SK-N-SH (cell line): ENCODE measurements around the gene PAMR1. TPM values are rescaled to one million over a fixed set of nuclear protein-coding genes. Genes with fewer than 3 reads are reported as not detected.

ENCODE experiments used
- CTCF ChIA-PET: fragments of 300-600, 350-600 bp; formaldehyde crosslinking; extraction: SDS; loops from one replicate; lab custom pipeline; 2021; lab: Yijun Ruan, JAX
- POLR2A ChIA-PET: fragments of 350-600 bp; sonication (Branson Sonifier 250); formaldehyde crosslinking; extraction: SDS; loops from one replicate; lab custom pipeline; 2020; ENCODE audit warnings: antibody characterized with exemption, inconsistent platforms; lab: Yijun Ruan, JAX
- DNase-seq: peaks from one replicate; pipeline ENCODE4 v3.0.0; 2012
- H2AFZ ChIP-seq: fragments of 200-600 bp; sonication (generic); 2 replicates; pipeline ENCODE4 v1.8.1; 2016; ENCODE audit warnings: antibody characterized with exemption, mild to moderate bottlenecking, low read depth
- H3F3A ChIP-seq: fragments of 200-600 bp; sonication (generic); replicated peaks from 2 replicates; pipeline ENCODE3; 2016; ENCODE audit warnings: antibody characterized with exemption, mild to moderate bottlenecking; ENCODE audit not compliant: insufficient read depth
- H3K27ac ChIP-seq, 2 experiments: fragments of 200-500 bp in 1 of 2; fragments of 200-600 bp in 1 of 2; sonication (Bioruptor generic) in 1 of 2; sonication (generic), shearing (Covaris generic) in 1 of 2; 2 replicates each; pipeline versions ENCODE4 v1.5.1 to v1.6.1; 2014 to 2016; ENCODE audit warnings: low read depth in 2 of 2, inconsistent platforms in 1 of 2, low read length in 1 of 2, mild to moderate bottlenecking in 1 of 2, mixed read lengths in 1 of 2
- H3K27me3 ChIP-seq: fragments of 200-600 bp; sonication (generic), shearing (Covaris generic); 2 replicates; pipeline ENCODE4 v1.6.1; 2016; ENCODE audit warnings: mixed run types; ENCODE audit not compliant: insufficient read depth
- H3K36me3 ChIP-seq, 2 experiments: fragments of 200-500 bp in 1 of 2; fragments of 200-600 bp in 1 of 2; sonication (Bioruptor generic) in 1 of 2; sonication (generic) in 1 of 2; replicated peaks in 1 of 2; 2 replicates each; pipeline versions ENCODE3 to v1.5.1; 2014 to 2016; ENCODE audit warnings: low read length in 1 of 2, mild to moderate bottlenecking in 1 of 2; ENCODE audit not compliant: insufficient read depth in 2 of 2, control insufficient read depth in 1 of 2
- H3K4me1 ChIP-seq, 2 experiments: fragments of 200-500 bp in 1 of 2; fragments of 200-600 bp in 1 of 2; sonication (Bioruptor generic) in 1 of 2; sonication (generic), shearing (Covaris generic) in 1 of 2; 2 replicates each; pipeline versions ENCODE4 v1.5.1 to v1.6.1; 2014 to 2016; ENCODE audit warnings: low read depth in 1 of 2, low read length in 1 of 2, mixed run types in 1 of 2; ENCODE audit not compliant: insufficient read depth in 2 of 2, control insufficient read depth in 1 of 2
- H3K4me2 ChIP-seq: fragments of 200-600 bp; sonication (generic), shearing (Covaris generic); 2 replicates; pipeline ENCODE4 v1.6.1; 2017; ENCODE audit warnings: mixed run types
- H3K4me3 ChIP-seq, 2 experiments: fragments of 200-500 bp in 1 of 2; fragments of 200-600 bp in 1 of 2; sonication (Bioruptor generic) in 1 of 2; sonication (generic), shearing (Covaris generic) in 1 of 2; 2 replicates each; pipeline versions ENCODE4 v1.5.1 to v1.8.1; 2014 to 2016; ENCODE audit warnings: low read depth in 2 of 2, inconsistent platforms in 1 of 2, low read length in 1 of 2, mild to moderate bottlenecking in 1 of 2, mixed read lengths in 1 of 2, moderate library complexity in 1 of 2
- H3K79me2 ChIP-seq: fragments of 200-600 bp; sonication (generic); 2 replicates; pipeline ENCODE4 v1.8.1; 2017; ENCODE audit warnings: mild to moderate bottlenecking; ENCODE audit not compliant: insufficient read depth
- H3K9ac ChIP-seq: fragments of 200-600 bp; sonication (generic); 2 replicates; pipeline ENCODE4 v1.6.1; 2017; ENCODE audit warnings: mixed run types
- H3K9me2 ChIP-seq: fragments of 200-600 bp; sonication (generic); 2 replicates; pipeline ENCODE4 v1.6.1; 2017; ENCODE audit warnings: mixed run types
- H3K9me3 ChIP-seq: fragments of 200-600 bp; sonication (generic); 2 replicates; pipeline ENCODE4 v1.6.1; 2017; ENCODE audit warnings: mixed run types, mild to moderate bottlenecking, moderate library complexity
- H4K20me1 ChIP-seq: fragments of 200-600 bp; sonication (generic); 2 replicates; pipeline ENCODE4 v1.6.1; 2017; ENCODE audit warnings: mild to moderate bottlenecking, mixed run types; ENCODE audit not compliant: insufficient read depth
- CHD2 ChIP-seq: fragments of 150-350 bp; IDR thresholded peaks from 2 replicates; pipeline ENCODE4 v1.6.1; 2018; ENCODE audit warnings: low read length; ENCODE audit not compliant: partially characterized antibody
- CTCF ChIP-seq: fragments of 200-600 bp; sonication (generic); IDR thresholded peaks from 2 replicates; pipeline ENCODE4 v1.6.1; 2017; ENCODE audit warnings: antibody characterized with exemption, mild to moderate bottlenecking, moderate library complexity
- FOSL2 ChIP-seq: IDR thresholded peaks from 2 replicates; pipeline ENCODE4 v1.4.0; 2012; ENCODE audit warnings: low read depth, mild to moderate bottlenecking, moderate library complexity, borderline replicate concordance
- FOXM1 ChIP-seq: IDR thresholded peaks from 2 replicates; pipeline ENCODE4 v1.4.0; 2012; ENCODE audit warnings: low read depth, mild to moderate bottlenecking
- GATA2 ChIP-seq: sonication (generic); formaldehyde crosslinking; IDR thresholded peaks from 2 replicates; pipeline ENCODE4 v1.5.0; 2020; ENCODE audit warnings: mild to moderate bottlenecking, missing genetic modification reagents
- JUND ChIP-seq: IDR thresholded peaks from 2 replicates; pipeline ENCODE4 v1.4.0; 2012
- MEF2A ChIP-seq: IDR thresholded peaks from 2 replicates; pipeline ENCODE4 v1.4.0; 2012; ENCODE audit warnings: low read depth, borderline replicate concordance
- MXI1 ChIP-seq: IDR thresholded peaks from 2 replicates; pipeline ENCODE4 v1.6.1; 2012; ENCODE audit warnings: mild to moderate bottlenecking, low read depth, low read length, improper control_type of control experiment
- NFIC ChIP-seq: IDR thresholded peaks from 2 replicates; pipeline ENCODE4 v1.4.0; 2012; ENCODE audit warnings: borderline replicate concordance
- RAD21 ChIP-seq: IDR thresholded peaks from 2 replicates; pipeline ENCODE4 v1.6.1; 2012; ENCODE audit warnings: mild to moderate bottlenecking, low read length
- REST ChIP-seq: IDR thresholded peaks from 2 replicates; pipeline ENCODE4 v1.6.1; 2012; ENCODE audit warnings: mild to moderate bottlenecking, low read depth, low read length, moderate library complexity
- SIN3A ChIP-seq: IDR thresholded peaks from 2 replicates; pipeline ENCODE4 v1.6.1; 2012; ENCODE audit warnings: low read depth, mild to moderate bottlenecking, low read length, moderate library complexity, borderline replicate concordance
- SMC3 ChIP-seq: IDR thresholded peaks from 2 replicates; pipeline ENCODE4 v1.6.1; 2012; ENCODE audit warnings: low read depth, low read length, improper control_type of control experiment
- TEAD4 ChIP-seq: IDR thresholded peaks from 2 replicates; pipeline ENCODE4 v1.4.0; 2012; ENCODE audit warnings: mild to moderate bottlenecking, borderline replicate concordance; ENCODE audit not compliant: insufficient read depth
- YY1 ChIP-seq: IDR thresholded peaks from 2 replicates; pipeline ENCODE4 v1.4.0; 2012; ENCODE audit warnings: low read depth, mild to moderate bottlenecking
- ZBTB33 ChIP-seq: IDR thresholded peaks from 2 replicates; pipeline ENCODE4 v1.4.0; 2012; ENCODE audit warnings: low read depth, borderline replicate concordance
- WGBS: methylation state at CpG from one replicate; pipeline ENCODE4 v1.1.6; 2017; ENCODE audit warnings: low lambda C conversion rate; 5-methylcytosine and 5-hydroxymethylcytosine counted together
- polyA plus RNA-seq, 3 experiments: library from polyadenylated mRNA; depleted of rRNA; stranded (reverse); fragments of >200 nt; gene quantifications; 2 replicates each; pipeline ENCODE4 v1.2.3, GENCODE V29; 2012
- TF ChIP-seq, protein P1 (sequence below): fragments of 150-350 bp; IDR thresholded peaks from 2 replicates; pipeline ENCODE4 v1.6.1; 2017; ENCODE audit warnings: antibody characterized with exemption, low read length, low read depth, borderline replicate concordance
- TF ChIP-seq, protein P2 (sequence below): IDR thresholded peaks from 2 replicates; pipeline ENCODE4; 2012

Gene PAMR1
- polyA plus RNA-seq, 1 of the 3 experiments (the other 2 are of a cell fraction) = 0.31 TPM

DNA sequence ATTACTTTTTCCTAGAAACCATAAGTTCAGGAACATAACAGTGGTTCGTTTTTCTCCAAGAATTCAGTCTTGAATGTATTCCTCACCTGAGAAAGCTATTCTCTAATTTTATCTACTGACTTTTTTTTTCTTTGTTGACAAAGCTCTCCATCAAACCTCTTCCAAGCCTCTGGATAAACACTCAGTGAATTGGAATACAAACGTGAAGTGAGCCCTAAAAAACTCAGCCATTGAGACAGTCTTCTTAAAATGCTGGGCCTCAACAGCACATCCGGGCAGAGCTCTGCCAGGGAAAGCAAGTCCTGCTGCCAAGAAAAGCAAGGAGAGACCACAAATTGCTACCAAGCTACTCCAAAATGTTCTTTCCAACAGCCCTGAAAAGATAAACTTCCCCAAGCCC, 98.3 kb downstream of the PAMR1 start:
- no peak overlapping the region for H3K9ac ChIP-seq
- H3K27me3 ChIP-seq = peaks cover 57% of the 10 kb centered on the region
- ChIA-PET POLR2A (no interaction called here), CTCF (interaction anchor here (0.7 to 1.1 kb wide), 4 partner anchors 15 to 61 kb away, joined by 3 to 6 read pairs (median 4); no protein-coding TSS in a partner anchor)
- 15% methylated on average over 3 of the region's 3 CpGs for WGBS
- no peaks in the 10 kb centered on the region for H3K4me1 ChIP-seq
- H3K9me2 ChIP-seq = no peaks in the 10 kb centered on the region
- no peak overlapping the region for H3K27ac ChIP-seq
- H4K20me1 ChIP-seq = no peaks in the 10 kb centered on the region; the same call in 1 of the 2 replicates
- H3K4me2 ChIP-seq = peak overlapping the region; percentile 12; the same call in 1 of the 2 replicates
- no peak for DNase-seq
- H2AFZ ChIP-seq = no peak overlapping the region
- no peaks in the 10 kb centered on the region for H3K9me3 ChIP-seq
- no peaks in the 10 kb centered on the region for H3K79me2 ChIP-seq
- peaks cover 9% of the 10 kb centered on the region for H3F3A ChIP-seq
- no peak overlapping the region for H3K4me3 ChIP-seq
- H3K36me3 ChIP-seq = no peaks in the 10 kb centered on the region
- TF ChIP-seq FOXM1 (no peak), NFIC (peak; percentile 66)
- TF ChIP-seq, all 33 proteins: peak for 1

DNA sequence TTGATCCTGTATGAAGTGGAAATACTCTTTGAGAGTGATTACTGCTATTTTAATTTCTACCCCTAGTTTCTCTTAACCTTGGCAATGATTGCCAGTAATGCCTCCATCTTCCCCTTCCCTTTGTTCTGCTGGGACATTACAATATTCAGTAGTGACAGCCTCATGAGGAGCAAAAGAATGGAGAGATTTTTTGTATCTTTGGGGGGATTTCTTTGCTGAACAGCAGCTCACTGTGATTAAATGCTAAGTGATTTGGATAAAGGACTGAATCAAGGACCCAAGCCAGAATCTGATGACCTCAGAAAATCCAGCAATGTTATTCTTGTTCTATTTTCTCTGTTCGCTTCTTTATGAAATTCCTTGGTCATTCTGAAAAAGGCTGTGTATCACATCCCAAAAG, 99.1 kb downstream of the PAMR1 start:
- Histone ChIP-seq H3K27me3 (peaks cover 60% of the 10 kb centered on the region), H2AFZ (no peak overlapping the region), H3F3A (peaks cover 9% of the 10 kb centered on the region), H3K9me3 (no peaks in the 10 kb centered on the region), H3K79me2 (no peaks in the 10 kb centered on the region), H3K36me3 (no peaks in the 10 kb centered on the region), H3K4me3 (no peak overlapping the region), H4K20me1 (no peaks in the 10 kb centered on the region; the same call in 1 of the 2 replicates), H3K9me2 (no peaks in the 10 kb centered on the region), H3K4me2 (no peak overlapping the region), H3K9ac (no peak overlapping the region), H3K27ac (no peak overlapping the region), H3K4me1 (no peaks in the 10 kb centered on the region)
- CTCF ChIA-PET = interaction anchor here (0.6 to 1.1 kb wide), 4 partner anchors 14 to 1107 kb away, joined by 3 to 6 read pairs (median 4); no protein-coding TSS in a partner anchor
- no peak for DNase-seq
- WGBS = 44% methylated on average over 1 of the region's 1 CpG
- no peak for TF ChIP-seq SIN3A
- no peak for TF ChIP-seq RAD21
- TF ChIP-seq MEF2A = no peak
- no peak for TF ChIP-seq YY1
- no peak for TF ChIP-seq GATA2 (CRISPR knock-in tag)
- no peak for TF ChIP-seq ZBTB33
- TF ChIP-seq, protein P1, sequence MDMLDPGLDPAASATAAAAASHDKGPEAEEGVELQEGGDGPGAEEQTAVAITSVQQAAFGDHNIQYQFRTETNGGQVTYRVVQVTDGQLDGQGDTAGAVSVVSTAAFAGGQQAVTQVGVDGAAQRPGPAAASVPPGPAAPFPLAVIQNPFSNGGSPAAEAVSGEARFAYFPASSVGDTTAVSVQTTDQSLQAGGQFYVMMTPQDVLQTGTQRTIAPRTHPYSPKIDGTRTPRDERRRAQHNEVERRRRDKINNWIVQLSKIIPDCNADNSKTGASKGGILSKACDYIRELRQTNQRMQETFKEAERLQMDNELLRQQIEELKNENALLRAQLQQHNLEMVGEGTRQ = no peak
- TF ChIP-seq FOSL2 = no peak
- TF ChIP-seq REST = no peak
- TF ChIP-seq, protein P2, sequence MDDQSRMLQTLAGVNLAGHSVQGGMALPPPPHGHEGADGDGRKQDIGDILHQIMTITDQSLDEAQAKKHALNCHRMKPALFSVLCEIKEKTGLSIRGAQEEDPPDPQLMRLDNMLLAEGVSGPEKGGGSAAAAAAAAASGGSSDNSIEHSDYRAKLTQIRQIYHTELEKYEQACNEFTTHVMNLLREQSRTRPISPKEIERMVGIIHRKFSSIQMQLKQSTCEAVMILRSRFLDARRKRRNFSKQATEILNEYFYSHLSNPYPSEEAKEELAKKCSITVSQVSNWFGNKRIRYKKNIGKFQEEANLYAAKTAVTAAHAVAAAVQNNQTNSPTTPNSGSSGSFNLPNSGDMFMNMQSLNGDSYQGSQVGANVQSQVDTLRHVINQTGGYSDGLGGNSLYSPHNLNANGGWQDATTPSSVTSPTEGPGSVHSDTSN = no peak
- TF ChIP-seq FOXM1 = no peak
- TF ChIP-seq CHD2 = no peak
- no peak for TF ChIP-seq TEAD4
- no peak for TF ChIP-seq SMC3
- no peak for TF ChIP-seq CTCF
- no peak for TF ChIP-seq MXI1
- no peak for TF ChIP-seq JUND
- POLR2A ChIA-PET = no interaction called here
